PC-3 (cell line): ENCODE measurements around the gene ZNF346.

Experiments
- EZH2 ChIP-seq: fragments of 300-600 bp; sonication (generic); IDR thresholded peaks from one replicate; pipeline ENCODE4 v1.6.1; 2017; ENCODE audit warnings: antibody characterized with exemption, mild to moderate bottlenecking, low read length; ENCODE audit not compliant: unreplicated experiment
- TF ChIP-seq, protein P1 (sequence below): fragments of 300-600 bp; sonication (generic); conservative IDR thresholded peaks from 2 replicates; pipeline ENCODE4 v1.5.1; 2017; ENCODE audit warnings: antibody characterized with exemption, low read depth, mild to moderate bottlenecking, low read length

DNA sequence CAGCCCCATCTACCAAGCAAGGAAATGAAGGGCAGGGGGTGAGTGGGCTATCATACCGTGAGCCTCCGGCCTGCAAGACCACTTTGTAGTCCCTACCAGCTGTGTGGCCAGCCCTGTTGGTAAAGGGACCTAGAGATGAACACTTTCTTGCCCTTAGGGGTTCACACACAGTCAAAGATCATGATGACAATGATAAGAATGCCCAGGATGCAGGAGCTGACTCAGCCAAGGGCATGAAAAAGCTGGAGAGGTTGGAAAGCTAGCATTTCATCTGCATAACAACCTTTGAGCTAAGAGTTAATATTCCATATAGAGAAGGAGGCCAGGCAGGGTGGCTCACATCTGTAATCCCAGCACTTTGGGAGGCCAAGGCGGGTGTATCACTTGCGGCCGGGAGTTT, 45.0 kb downstream of the ZNF346 start:
- TF ChIP-seq, protein P1, sequence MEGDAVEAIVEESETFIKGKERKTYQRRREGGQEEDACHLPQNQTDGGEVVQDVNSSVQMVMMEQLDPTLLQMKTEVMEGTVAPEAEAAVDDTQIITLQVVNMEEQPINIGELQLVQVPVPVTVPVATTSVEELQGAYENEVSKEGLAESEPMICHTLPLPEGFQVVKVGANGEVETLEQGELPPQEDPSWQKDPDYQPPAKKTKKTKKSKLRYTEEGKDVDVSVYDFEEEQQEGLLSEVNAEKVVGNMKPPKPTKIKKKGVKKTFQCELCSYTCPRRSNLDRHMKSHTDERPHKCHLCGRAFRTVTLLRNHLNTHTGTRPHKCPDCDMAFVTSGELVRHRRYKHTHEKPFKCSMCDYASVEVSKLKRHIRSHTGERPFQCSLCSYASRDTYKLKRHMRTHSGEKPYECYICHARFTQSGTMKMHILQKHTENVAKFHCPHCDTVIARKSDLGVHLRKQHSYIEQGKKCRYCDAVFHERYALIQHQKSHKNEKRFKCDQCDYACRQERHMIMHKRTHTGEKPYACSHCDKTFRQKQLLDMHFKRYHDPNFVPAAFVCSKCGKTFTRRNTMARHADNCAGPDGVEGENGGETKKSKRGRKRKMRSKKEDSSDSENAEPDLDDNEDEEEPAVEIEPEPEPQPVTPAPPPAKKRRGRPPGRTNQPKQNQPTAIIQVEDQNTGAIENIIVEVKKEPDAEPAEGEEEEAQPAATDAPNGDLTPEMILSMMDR = no peak
- no peak for TF ChIP-seq EZH2
